UCSD-AML1 (cell line): ENCODE data around the gene ABHD16A.
A peak's percentile ranks its signal among the peaks of the same experiment; 100 is the strongest.
"Not testable (repeated sequence)": the region's sequence is repeated elsewhere in the genome, so short reads cannot be mapped to it uniquely, and the experiment has no call there.

Experiments used
- DNase-seq: peaks from one replicate; lab custom pipeline; 2025; ENCODE audit not compliant: unreplicated experiment; lab: John Stamatoyannopoulos, UW

Gene ABHD16A

GRCh38 chr6:31715022-31715958, 12.2 kb upstream of the ABHD16A start, which contains the start of gene LY6G6D:
Gene LY6G6D, plus strand, starts transcription at chr6:31715348. Its CDS starts 8 bp downstream, at chr6:31715356.
- no peak for DNase-seq

GRCh38 chr6:31713991-31714684, 11.0 kb upstream of the ABHD16A start:
- DNase-seq, result no peak

- no peak for DNase-seq
Measured at GRCh38 chr6:31713465-31713864, 10.3 kb upstream of the ABHD16A start.

GRCh38 chr6:31712296-31712695, 9.2 kb upstream of the ABHD16A start:
- peak; percentile 51 for DNase-seq

GRCh38 chr6:31711233-31711632, 8.1 kb upstream of the ABHD16A start:
- peak; percentile 79 for DNase-seq

DNA sequence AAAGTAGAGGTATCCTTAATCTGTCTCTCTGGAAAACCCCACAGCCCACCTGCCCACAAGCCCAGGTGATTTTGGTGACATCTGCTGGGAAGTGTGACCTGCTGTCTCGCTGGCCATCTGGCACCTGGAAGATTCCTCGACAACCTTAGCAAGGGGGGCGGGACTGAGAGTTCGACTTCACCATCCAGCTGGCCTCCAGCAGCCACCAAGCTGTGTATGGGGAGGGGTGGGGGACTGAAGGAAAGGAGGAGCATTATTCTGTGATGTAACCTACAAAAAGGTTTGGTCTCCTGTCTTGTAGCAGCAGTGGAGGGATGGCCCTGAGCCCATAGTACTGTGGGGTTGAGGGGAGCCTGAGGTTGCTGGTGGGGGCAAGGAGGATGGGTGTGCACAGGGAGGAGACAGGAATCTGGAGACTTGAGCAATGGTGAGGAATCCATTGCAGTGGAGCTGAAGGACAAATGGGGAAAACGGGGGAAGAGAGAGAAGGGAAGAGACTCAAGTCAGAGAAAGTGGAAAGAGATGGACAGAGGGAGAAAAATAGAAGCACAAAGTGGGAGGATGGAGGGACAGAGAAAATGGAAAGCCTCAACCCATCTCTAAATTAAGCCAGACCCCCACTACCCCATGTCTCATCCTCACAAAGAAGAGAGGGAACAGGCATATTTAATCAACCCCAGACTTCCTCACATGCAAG, 7.5 kb upstream of the ABHD16A start:
- DNase-seq, result no peak

GRCh38 chr6:31709157-31709556, 6.0 kb upstream of the ABHD16A start:
- not testable (repeated sequence) for DNase-seq

DNA sequence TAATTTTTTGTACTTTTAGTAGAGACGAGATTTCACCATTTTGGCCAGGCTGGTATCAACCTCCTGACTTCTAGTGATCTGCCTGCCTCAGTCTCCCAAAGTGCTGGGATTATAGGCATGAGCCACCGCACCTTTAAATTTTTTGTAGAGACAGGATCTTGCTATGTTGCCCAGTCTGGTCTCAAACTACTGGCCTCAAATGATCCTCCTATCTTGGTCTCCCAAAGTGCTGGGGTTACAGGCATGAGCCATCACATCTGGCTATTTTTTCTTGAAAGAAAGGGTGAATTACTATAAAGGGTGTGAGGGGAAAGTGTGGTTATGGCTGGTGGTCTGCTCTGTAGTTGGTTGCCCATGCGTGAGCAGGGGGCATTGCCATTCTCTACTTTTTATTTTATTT, 5.1 kb upstream of the ABHD16A start:
- no peak for DNase-seq

GRCh38 chr6:31707701-31708100, 4.6 kb upstream of the ABHD16A start:
- DNase-seq, result no peak

DNA sequence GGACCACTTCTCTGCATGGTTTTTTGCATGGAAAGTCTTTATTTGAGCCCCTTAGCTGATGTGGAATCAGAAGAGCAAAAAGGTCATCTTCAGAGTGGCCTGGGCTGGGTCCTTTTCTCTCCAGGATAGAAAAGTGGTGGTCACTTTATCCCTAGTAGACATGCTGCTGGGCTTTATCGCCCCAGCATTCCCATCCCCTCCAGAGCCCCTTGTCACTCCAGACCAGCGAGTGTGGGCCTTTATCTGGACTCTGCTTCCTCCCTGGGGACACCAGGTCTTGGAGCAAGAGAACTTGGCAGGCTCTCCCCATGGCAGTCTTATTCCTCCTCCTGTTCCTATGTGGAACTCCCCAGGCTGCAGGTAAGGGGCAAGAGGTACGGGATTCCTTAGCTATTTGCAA, 3.5 kb upstream of the ABHD16A start, which contains the start of gene LY6G6F:
TSS of gene LY6G6F (plus strand) at position 268 of the 400 bp plus-strand sequence. CDS start at position 309, 41 bp downstream.
- no peak for DNase-seq

- DNase-seq, result no peak
Measured at GRCh38 chr6:31705931-31706330, 2.8 kb upstream of the ABHD16A start.

DNA sequence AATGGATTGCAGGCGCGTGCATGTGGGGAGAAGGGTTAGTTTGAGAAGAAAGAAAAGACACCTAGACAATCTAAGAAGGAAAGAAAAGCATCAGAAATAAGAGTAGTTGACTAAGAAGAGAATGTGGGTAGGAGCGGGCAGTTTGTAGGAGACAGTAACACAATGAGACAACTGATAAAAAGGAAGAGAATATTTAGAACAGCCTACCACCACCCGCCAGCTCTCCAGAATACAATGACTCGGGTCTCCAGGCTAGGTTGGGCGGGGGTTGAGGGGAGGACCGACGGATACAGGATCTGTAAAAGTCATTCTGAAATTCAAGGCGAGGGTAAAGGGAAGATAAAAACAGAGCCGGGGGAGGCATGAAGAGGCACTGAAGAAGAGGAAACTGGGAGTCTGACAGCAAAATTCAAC, 712 bp downstream of the ABHD16A start:
- DNase-seq, result no peak

- DNase-seq, result no peak
Measured at GRCh38 chr6:31701666-31702404, 1.3 kb downstream of the ABHD16A start.

GRCh38 chr6:31700740-31701401, 2.3 kb downstream of the ABHD16A start:
- no peak for DNase-seq

GRCh38 chr6:31697555-31697954, 5.6 kb downstream of the ABHD16A start:
- no peak for DNase-seq

- DNase-seq, result no peak
Measured at GRCh38 chr6:31693535-31693934, 9.6 kb downstream of the ABHD16A start.

- DNase-seq, result no peak
Measured at GRCh38 chr6:31692886-31693285, 10.2 kb downstream of the ABHD16A start.

DNA sequence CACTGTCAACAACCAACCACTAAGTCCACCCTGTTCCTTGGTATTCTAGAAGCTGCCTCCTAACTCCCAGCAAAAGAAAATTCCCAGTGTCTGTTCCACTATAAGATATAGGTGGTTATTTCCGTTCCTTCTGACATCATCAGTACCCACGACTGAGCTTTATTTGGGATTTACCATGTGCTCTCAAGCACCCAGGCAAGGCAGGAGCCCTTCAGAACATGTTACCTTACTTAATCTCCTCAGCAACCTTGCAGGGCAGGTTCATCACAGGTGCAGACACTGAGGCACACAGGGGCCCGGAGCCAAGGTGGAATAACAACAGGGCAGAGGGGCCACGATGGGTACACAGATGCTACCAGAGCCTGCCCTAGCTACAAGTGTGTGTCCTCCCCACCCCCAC, 10.8 kb downstream of the ABHD16A start:
- DNase-seq, result no peak

DNA sequence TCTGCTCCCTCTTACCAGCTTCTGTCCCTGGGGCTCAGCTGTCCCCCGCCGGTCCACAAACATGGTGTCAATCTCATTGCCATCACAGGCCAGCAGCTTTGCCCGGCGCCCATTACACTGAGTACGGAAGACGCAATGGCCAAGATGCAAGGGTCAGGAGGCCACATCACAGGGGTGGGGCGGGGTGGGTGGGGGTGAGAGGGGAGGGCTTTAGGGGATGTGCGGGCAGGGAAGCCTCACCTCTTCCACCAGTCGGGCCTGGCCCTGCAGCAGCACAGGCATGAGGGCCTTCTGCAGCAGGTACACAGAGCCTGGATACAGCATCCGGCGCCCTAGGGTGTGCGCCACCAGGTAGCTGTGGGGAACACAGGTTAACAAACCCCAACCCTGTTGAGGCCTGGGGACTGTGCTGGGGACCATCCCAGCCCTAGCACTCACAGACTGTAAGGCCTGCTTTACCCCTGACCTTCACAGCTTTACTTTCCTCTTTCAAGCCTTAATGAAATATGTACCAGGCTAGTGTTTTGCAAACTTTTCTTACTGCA, 11.5 kb downstream of the ABHD16A start:
- no peak for DNase-seq

GRCh38 chr6:31691078-31691463, 12.1 kb downstream of the ABHD16A start:
- no peak for DNase-seq
